Mesendoderm (in vitro differentiated cells): ENCODE results near the gene LYL1.

Experiments used
- DNase-seq: peaks from one replicate; pipeline ENCODE4 v3.0.0; 2013
- H2AK5ac ChIP-seq: 2 replicates; pipeline ENCODE4 v1.6.1; 2013; ENCODE audit warnings: low read length, inconsistent platforms
- H2BK120ac ChIP-seq: 2 replicates; pipeline ENCODE4 v1.6.1; 2013; ENCODE audit warnings: low read depth, mild to moderate bottlenecking, low read length, moderate library complexity, mixed read lengths
- H2BK15ac ChIP-seq: replicated peaks from 2 replicates; pipeline ENCODE4 v1.6.1; 2013; ENCODE audit warnings: low read depth, mild to moderate bottlenecking, moderate library complexity
- H2BK5ac ChIP-seq: 2 replicates; pipeline ENCODE4 v1.6.1; 2013; ENCODE audit warnings: low read length, inconsistent platforms
- H3K18ac ChIP-seq: 2 replicates; pipeline ENCODE4 v1.6.1; 2013; ENCODE audit warnings: mild to moderate bottlenecking, low read length, mixed read lengths
- H3K23ac ChIP-seq: one replicate; pipeline ENCODE4 v1.6.1; 2013; ENCODE audit warnings: low read length
- H3K27ac ChIP-seq: 2 replicates; pipeline ENCODE4 v1.5.1; 2013; ENCODE audit warnings: low read depth, mild to moderate bottlenecking, inconsistent platforms, low read length, moderate library complexity
- H3K27me3 ChIP-seq: 2 replicates; pipeline ENCODE4 v1.6.1; 2013; ENCODE audit warnings: low read length, control low read depth, mild to moderate bottlenecking, inconsistent platforms; ENCODE audit not compliant: insufficient read depth, poor library complexity
- H3K36me3 ChIP-seq: 2 replicates; pipeline ENCODE4 v1.6.1; 2013; ENCODE audit warnings: low read length, inconsistent platforms; ENCODE audit not compliant: control insufficient read depth, insufficient read depth
- H3K4ac ChIP-seq: one replicate; pipeline ENCODE4 v1.6.1; 2013; ENCODE audit warnings: low read depth, mild to moderate bottlenecking, low read length, moderate library complexity
- H3K4me1 ChIP-seq: 2 replicates; pipeline ENCODE4 v1.6.1; 2013; ENCODE audit warnings: low read depth, low read length, inconsistent platforms; ENCODE audit not compliant: control insufficient read depth
- H3K4me2 ChIP-seq: 2 replicates; pipeline ENCODE4 v1.6.1; 2013; ENCODE audit warnings: low read length
- H3K4me3 ChIP-seq: 2 replicates; pipeline ENCODE4 v1.5.1; 2013; ENCODE audit warnings: mild to moderate bottlenecking, low read length
- H3K56ac ChIP-seq: one replicate; pipeline ENCODE4 v1.6.1; 2013; ENCODE audit warnings: low read length
- H3K79me1 ChIP-seq: 2 replicates; pipeline ENCODE4 v1.6.1; 2013; ENCODE audit warnings: low read length, inconsistent platforms
- H3K79me2 ChIP-seq: 2 replicates; pipeline ENCODE4 v1.6.1; 2013; ENCODE audit warnings: mild to moderate bottlenecking, low read length; ENCODE audit not compliant: control insufficient read depth, insufficient read depth
- H3K9ac ChIP-seq: 2 replicates; pipeline ENCODE4 v1.6.1; 2013; ENCODE audit warnings: low read length, inconsistent platforms
- H4K5ac ChIP-seq: one replicate; pipeline ENCODE4 v1.6.1; 2013; ENCODE audit warnings: low read length
- H4K8ac ChIP-seq: one replicate; pipeline ENCODE4 v1.6.1; 2013; ENCODE audit warnings: low read depth, mild to moderate bottlenecking, control low read depth, low read length, moderate library complexity
- WGBS: extraction: QIAGEN DNeasy Blood & Tissue Kit; methylation state at CpG from one replicate; pipeline ENCODE4 v1.1.7; 2013; ENCODE audit warnings: low lambda C conversion rate, missing lambda C conversion rate; ENCODE audit not compliant: insufficient coverage; ENCODE audit errors: extremely low coverage; 5-methylcytosine and 5-hydroxymethylcytosine counted together

Gene LYL1

DNA sequence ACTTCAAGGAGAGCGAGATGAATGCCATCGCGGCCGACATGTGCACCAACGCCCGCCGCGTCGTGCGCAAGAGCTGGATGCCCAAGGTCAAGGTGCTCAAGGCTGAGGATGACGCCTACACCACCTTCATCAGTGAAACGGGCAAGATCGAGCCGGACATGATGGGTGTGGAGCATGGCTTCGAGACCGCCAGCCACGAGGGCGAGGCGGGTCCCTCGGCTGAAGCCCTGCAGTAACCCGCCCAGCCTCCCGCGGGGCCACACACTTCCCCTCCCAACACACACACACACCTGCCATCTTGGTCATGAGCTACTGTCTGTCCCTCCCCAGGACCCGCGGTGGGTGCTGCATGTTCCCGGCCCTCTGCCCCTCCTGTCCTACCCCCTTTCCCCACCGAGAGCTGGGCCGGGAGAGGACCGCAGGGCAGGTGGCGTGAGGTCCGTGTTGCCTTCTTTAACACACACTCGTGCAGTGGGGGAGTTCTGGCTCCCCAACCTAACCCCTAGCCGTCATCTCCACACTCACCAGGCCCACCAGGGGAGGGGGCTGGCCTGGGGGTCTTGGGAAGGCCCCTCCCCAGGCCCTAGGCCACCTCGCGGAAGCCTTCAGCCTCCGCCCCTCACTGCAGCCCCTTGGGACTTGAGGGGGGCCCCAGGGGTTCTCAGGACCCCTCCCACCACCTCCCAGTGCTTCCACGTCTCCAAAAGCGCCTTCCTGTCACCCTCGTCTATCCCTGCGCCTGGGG lies 35.7 kb upstream of the LYL1 start:
- Histone ChIP-seq H3K56ac (no peak overlapping the region), H3K4ac (no peak overlapping the region), H4K8ac (no peak overlapping the region), H3K4me2 (no peak overlapping the region), H2BK5ac (no peak overlapping the region), H2BK120ac (no peak overlapping the region), H3K4me1 (no peaks in the 10 kb centered on the region), H3K18ac (no peak overlapping the region), H2AK5ac (no peak overlapping the region), H3K36me3 (peaks cover 24% of the 10 kb centered on the region), H3K9ac (no peak overlapping the region), H3K79me1 (peaks cover 8% of the 10 kb centered on the region), H3K79me2 (peaks cover 9% of the 10 kb centered on the region), H4K5ac (no peak overlapping the region), H3K4me3 (no peak overlapping the region), H3K27ac (no peak overlapping the region), H3K27me3 (no peaks in the 10 kb centered on the region), H3K23ac (no peak overlapping the region), H2BK15ac (no peak overlapping the region)
- no CpG with 5 or more reads among the region's 40 CpGs for WGBS
- no peak for DNase-seq

DNA sequence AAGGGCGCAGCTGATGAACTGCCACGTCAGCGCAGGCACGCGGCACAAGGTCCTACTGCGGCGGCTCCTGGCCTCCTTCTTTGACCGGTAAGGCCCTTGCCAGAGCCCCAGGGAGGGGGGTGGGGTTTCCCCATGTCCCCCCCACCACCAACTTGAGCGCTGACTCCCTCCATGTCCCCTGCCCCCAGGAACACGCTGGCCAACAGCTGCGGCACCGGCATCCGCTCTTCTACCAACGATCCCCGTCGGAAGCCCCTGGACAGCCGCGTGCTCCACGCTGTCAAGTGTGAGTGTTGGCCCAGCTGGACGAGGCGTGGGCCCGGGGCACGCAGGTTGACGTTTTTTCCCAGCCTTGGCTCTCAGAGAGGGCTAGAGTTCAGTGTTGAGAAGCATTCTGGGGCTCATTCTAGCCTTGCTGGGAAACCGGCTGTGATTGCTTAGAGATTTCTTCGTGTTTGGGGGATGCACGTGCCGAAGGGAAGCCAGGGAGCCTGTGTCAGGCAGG lies 34.7 kb upstream of the LYL1 start:
- Histone ChIP-seq H3K23ac (no peak overlapping the region), H3K79me1 (peaks cover 15% of the 10 kb centered on the region), H3K36me3 (peaks cover 24% of the 10 kb centered on the region), H3K4ac (no peak overlapping the region), H3K18ac (no peak overlapping the region), H3K79me2 (peaks cover 16% of the 10 kb centered on the region), H3K4me1 (no peaks in the 10 kb centered on the region), H3K27ac (no peak overlapping the region), H3K4me2 (no peak overlapping the region), H4K8ac (no peak overlapping the region), H2BK5ac (no peak overlapping the region), H3K4me3 (no peak overlapping the region), H2BK15ac (no peak overlapping the region), H3K9ac (no peak overlapping the region), H2BK120ac (no peak overlapping the region), H2AK5ac (no peak overlapping the region), H3K56ac (no peak overlapping the region), H3K27me3 (no peaks in the 10 kb centered on the region), H4K5ac (no peak overlapping the region)
- WGBS = no CpG with 5 or more reads among the region's 28 CpGs
- DNase-seq = no peak

DNA sequence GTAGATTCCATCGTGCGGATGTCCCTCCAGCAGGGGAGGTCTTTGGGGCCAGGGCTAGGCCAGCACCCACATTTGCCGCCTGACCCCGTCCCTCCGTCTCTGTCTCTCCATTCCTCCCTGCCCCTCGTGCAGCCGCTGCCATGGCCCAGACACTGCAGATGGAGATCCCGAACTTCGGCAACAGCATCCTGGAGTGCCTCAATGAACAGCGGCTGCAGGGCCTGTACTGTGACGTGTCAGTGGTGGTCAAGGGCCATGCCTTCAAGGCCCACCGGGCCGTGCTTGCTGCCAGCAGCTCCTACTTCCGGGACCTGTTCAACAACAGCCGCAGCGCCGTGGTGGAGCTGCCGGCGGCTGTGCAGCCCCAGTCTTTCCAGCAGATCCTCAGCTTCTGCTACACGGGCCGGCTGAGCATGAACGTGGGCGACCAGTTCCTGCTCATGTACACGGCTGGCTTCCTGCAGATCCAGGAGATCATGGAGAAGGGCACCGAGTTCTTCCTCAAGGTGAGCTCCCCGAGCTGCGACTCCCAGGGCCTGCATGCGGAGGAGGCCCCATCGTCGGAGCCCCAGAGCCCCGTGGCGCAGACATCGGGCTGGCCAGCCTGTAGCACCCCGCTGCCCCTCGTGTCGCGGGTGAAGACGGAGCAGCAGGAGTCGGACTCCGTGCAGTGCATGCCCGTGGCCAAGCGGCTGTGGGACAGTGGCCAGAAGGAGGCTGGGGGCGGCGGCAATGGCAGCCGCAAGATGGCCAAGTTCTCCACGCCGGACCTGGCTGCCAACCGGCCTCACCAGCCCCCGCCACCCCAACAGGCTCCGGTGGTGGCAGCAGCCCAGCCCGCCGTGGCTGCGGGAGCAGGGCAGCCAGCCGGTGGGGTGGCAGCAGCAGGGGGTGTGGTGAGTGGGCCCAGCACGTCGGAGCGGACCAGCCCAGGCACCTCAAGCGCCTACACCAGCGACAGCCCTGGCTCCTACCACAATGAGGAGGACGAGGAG lies 32.7 kb upstream of the LYL1 start:
- H3K4me3 ChIP-seq = no peak overlapping the region
- no peak overlapping the region for H3K4ac ChIP-seq
- no peak overlapping the region for H2BK5ac ChIP-seq
- H3K18ac ChIP-seq = no peak overlapping the region
- no peak overlapping the region for H3K4me2 ChIP-seq
- no peaks in the 10 kb centered on the region for H3K27me3 ChIP-seq
- H3K9ac ChIP-seq = no peak overlapping the region
- no peak overlapping the region for H4K5ac ChIP-seq
- H2BK120ac ChIP-seq = no peak overlapping the region
- H3K36me3 ChIP-seq = peaks cover 26% of the 10 kb centered on the region
- no peak overlapping the region for H2BK15ac ChIP-seq
- peaks cover 28% of the 10 kb centered on the region for H3K79me2 ChIP-seq
- H4K8ac ChIP-seq = no peak overlapping the region
- no peak for DNase-seq
- no peaks in the 10 kb centered on the region for H3K4me1 ChIP-seq
- H2AK5ac ChIP-seq = no peak overlapping the region
- no peak overlapping the region for H3K56ac ChIP-seq
- no peak overlapping the region for H3K27ac ChIP-seq
- H3K23ac ChIP-seq = no peak overlapping the region
- whole genome bisulfite sequencing = no CpG with 5 or more reads among the region's 60 CpGs
- peaks cover 22% of the 10 kb centered on the region for H3K79me1 ChIP-seq

DNA sequence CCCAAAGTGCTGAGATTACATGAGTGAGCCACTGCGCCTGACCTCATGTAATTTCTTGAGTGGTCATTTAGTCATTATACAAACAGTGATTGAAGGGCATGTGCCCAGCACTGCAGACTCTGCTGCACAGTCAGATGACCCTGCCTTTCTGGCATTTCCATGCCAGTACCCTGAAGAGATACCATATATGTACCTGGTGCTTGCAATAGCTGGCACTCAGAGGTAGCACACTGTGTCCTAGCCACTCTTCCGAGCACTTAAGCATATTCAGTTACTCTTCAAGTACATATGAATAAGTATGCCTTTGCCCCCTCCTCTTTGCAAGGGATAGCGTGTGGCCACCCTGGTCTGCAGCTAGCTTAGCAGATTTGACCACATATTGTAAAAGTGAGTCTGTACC lies 32.0 kb upstream of the LYL1 start:
- no peak overlapping the region for H2BK120ac ChIP-seq
- H3K9ac ChIP-seq = no peak overlapping the region
- no peak overlapping the region for H3K18ac ChIP-seq
- DNase-seq = no peak
- H3K36me3 ChIP-seq = peaks cover 26% of the 10 kb centered on the region
- H3K4me1 ChIP-seq = no peaks in the 10 kb centered on the region
- no peak overlapping the region for H2BK5ac ChIP-seq
- H2BK15ac ChIP-seq = no peak overlapping the region
- H3K79me2 ChIP-seq = peaks cover 34% of the 10 kb centered on the region
- no CpG with 5 or more reads among the region's 3 CpGs for WGBS
- no peaks in the 10 kb centered on the region for H3K27me3 ChIP-seq
- H3K56ac ChIP-seq = no peak overlapping the region
- H3K27ac ChIP-seq = no peak overlapping the region
- no peak overlapping the region for H3K4ac ChIP-seq
- H2AK5ac ChIP-seq = no peak overlapping the region
- H4K8ac ChIP-seq = no peak overlapping the region
- H3K79me1 ChIP-seq = peaks cover 22% of the 10 kb centered on the region
- H3K23ac ChIP-seq = no peak overlapping the region
- no peak overlapping the region for H4K5ac ChIP-seq
- H3K4me3 ChIP-seq = no peak overlapping the region
- no peak overlapping the region for H3K4me2 ChIP-seq

DNA sequence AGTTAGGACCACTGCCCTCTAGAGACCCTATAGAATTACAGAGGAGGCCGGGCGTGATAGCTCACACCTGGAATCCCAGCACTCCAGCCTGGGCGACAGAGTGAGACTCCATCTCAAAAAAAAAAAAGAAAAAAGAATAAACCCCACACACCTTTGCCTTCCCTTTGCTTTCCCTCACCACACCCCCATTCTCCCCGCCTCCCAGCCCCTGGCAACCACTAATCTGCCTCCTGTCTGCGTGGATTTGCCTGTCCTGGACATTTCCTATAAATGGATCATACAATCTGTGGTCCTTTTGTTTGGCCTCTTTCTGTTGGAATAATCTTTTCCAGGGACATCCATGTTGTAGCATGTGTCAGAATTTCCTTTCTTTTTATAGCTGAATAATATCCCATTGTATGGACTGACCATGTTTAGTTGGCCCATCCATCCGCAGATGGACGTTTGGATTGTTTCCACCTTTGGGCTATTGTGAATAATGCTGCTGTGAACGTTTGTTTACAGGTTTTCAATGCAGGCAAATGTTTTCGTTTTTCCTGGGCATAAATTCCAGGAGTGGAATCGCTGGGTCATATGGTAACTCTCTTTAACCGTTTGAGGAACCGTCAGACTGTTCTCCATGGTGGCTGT lies 30.7 kb upstream of the LYL1 start:
- no peak overlapping the region for H3K4me3 ChIP-seq

More for the DNA sequence above, 30.7 kb upstream of the LYL1 start:
- H3K36me3 ChIP-seq = peaks cover 24% of the 10 kb centered on the region
- no peak overlapping the region for H2AK5ac ChIP-seq
- H3K27me3 ChIP-seq = no peaks in the 10 kb centered on the region
- H3K56ac ChIP-seq = no peak overlapping the region
- no peak overlapping the region for H3K27ac ChIP-seq
- H2BK120ac ChIP-seq = no peak overlapping the region
- no peak for DNase-seq
- no CpG with 5 or more reads among the region's 12 CpGs for whole genome bisulfite sequencing
- H3K4ac ChIP-seq = no peak overlapping the region
- H3K79me1 ChIP-seq = peaks cover 30% of the 10 kb centered on the region
- no peak overlapping the region for H2BK5ac ChIP-seq
- H3K4me1 ChIP-seq = no peaks in the 10 kb centered on the region
- H3K9ac ChIP-seq = no peak overlapping the region
- H4K5ac ChIP-seq = no peak overlapping the region
- H3K23ac ChIP-seq = no peak overlapping the region
- no peak overlapping the region for H3K18ac ChIP-seq
- H3K4me2 ChIP-seq = no peak overlapping the region
- H2BK15ac ChIP-seq = no peak overlapping the region
- peaks cover 46% of the 10 kb centered on the region for H3K79me2 ChIP-seq
- no peak overlapping the region for H4K8ac ChIP-seq
